Prostate gland (tissue), 2 donors: ENCODE measurements around the gene CD3E.

Experiments
- CTCF ChIP-seq, 4 experiments: fragments of 200-600 bp in 2 of 4; fragments of 450-650 bp in 2 of 4; sonication (generic) in 2 of 4; IDR thresholded peaks; 1 replicate in 3 of 4; 2 replicates in 1 of 4; pipeline ENCODE4 v1.5.1; 2016 to 2019; ENCODE audit warnings: antibody characterized with exemption in 4 of 4, mild to moderate bottlenecking in 2 of 4, moderate library complexity in 2 of 4
- POLR2A ChIP-seq: fragments of 450-650 bp; IDR thresholded peaks from one replicate; pipeline ENCODE4 v1.6.1; 2016; ENCODE audit warnings: antibody characterized with exemption, mild to moderate bottlenecking

- TF ChIP-seq CTCF (IDR thresholded peaks at IDR 0.05), result no peak
- TF ChIP-seq POLR2A, result peak; percentile 14
Measured at GRCh38 chr11:118263112-118263511, 41.4 kb upstream of the CD3E start.
